OCI-LY7 (cell line): ENCODE measurements around the gene GRID1. TPM values are rescaled to one million over a fixed set of nuclear protein-coding genes. Genes with fewer than 3 reads are reported as not detected.

Source experiments
- BruUV-seq: library from RNA; stranded (reverse); fragments of 400-500 nt; replicated peaks from 2 replicates; lab custom pipeline; 2021; lab: Mats Ljungman, UMichigan
- CTCF ChIA-PET: fragments of 300-600 bp; sonication (Branson Sonifier 250); formaldehyde crosslinking; loops from one replicate; lab custom pipeline; 2022; ENCODE audit warnings: antibody characterized with exemption; ENCODE audit not compliant: unreplicated experiment; lab: Charles Lee
- POLR2A ChIA-PET: fragments of 300-600 bp; sonication (Branson Sonifier 250); formaldehyde crosslinking; loops from one replicate; lab custom pipeline; 2022; ENCODE audit warnings: antibody characterized with exemption; lab: Charles Lee
- DNase-seq: peaks from one replicate; pipeline ENCODE4 v3.0.0-alpha.2; 2015; ENCODE audit warnings: low spot score
- H2AFZ ChIP-seq: fragments of 200-600 bp; sonication (generic), shearing (Covaris generic); 2 replicates; pipeline ENCODE4 v1.6.1; 2014; ENCODE audit warnings: mild to moderate bottlenecking, antibody characterized with exemption, low read length, moderate library complexity
- H3K27ac ChIP-seq: fragments of 200-600 bp; sonication (generic); 2 replicates; pipeline ENCODE4 v1.5.1; 2014; ENCODE audit warnings: mixed run types, low read depth, mild to moderate bottlenecking, moderate library complexity, low read length, inconsistent platforms; ENCODE audit not compliant: poor library complexity, severe bottlenecking
- H3K36me3 ChIP-seq: fragments of 200-600 bp; sonication (generic); 2 replicates; pipeline ENCODE4 v1.6.1; 2014; ENCODE audit warnings: mild to moderate bottlenecking, antibody characterized with exemption, low read length, moderate library complexity, mixed read lengths; ENCODE audit not compliant: insufficient read depth
- H3K4me1 ChIP-seq: fragments of 200-600 bp; sonication (generic); 2 replicates; pipeline ENCODE4 v1.5.1; 2014; ENCODE audit warnings: mild to moderate bottlenecking, low read length; ENCODE audit not compliant: insufficient read depth, poor library complexity, severe bottlenecking
- H3K4me2 ChIP-seq: fragments of 200-600 bp; sonication (generic); 2 replicates; pipeline ENCODE4 v1.6.1; 2014; ENCODE audit warnings: mild to moderate bottlenecking, low read length
- H3K4me3 ChIP-seq: fragments of 200-600 bp; sonication (generic); 2 replicates; pipeline ENCODE4 v1.5.1; 2014; ENCODE audit warnings: mild to moderate bottlenecking, low read depth, low read length; ENCODE audit not compliant: poor library complexity, severe bottlenecking
- H3K79me2 ChIP-seq: fragments of 200-600 bp; sonication (generic); 2 replicates; pipeline ENCODE4 v1.6.1; 2016; ENCODE audit warnings: low read depth, mild to moderate bottlenecking, low read length, moderate library complexity, mixed read lengths; ENCODE audit not compliant: insufficient read depth
- H3K9me2 ChIP-seq: fragments of 200-600 bp; sonication (generic); 2 replicates; pipeline ENCODE4 v1.6.1; 2016; ENCODE audit warnings: mild to moderate bottlenecking, low read length, mixed read lengths; ENCODE audit not compliant: insufficient read depth
- H3K9me3 ChIP-seq: fragments of 200-600 bp; sonication (generic); 2 replicates; pipeline ENCODE4 v1.6.1; 2014; ENCODE audit warnings: mild to moderate bottlenecking, mixed run types, low read length, mixed read lengths
- H4K20me1 ChIP-seq: fragments of 200-600 bp; sonication (generic); 2 replicates; pipeline ENCODE4 v1.6.1; 2014; ENCODE audit warnings: mild to moderate bottlenecking, antibody characterized with exemption, low read length, moderate library complexity, mixed read lengths; ENCODE audit not compliant: insufficient read depth
- EZH2phosphoT487 ChIP-seq: fragments of 200-600 bp; sonication (generic); IDR thresholded peaks from 2 replicates; pipeline ENCODE4 v1.6.1; 2018; ENCODE audit warnings: low read depth, borderline replicate concordance, mild to moderate bottlenecking, mixed run types, antibody characterized with exemption, low read length, moderate library complexity, mixed read lengths
- intact Hi-C: fragments of 100-400 bp; cut with micrococcal nuclease; formaldehyde crosslinking; loops from one replicate; pipeline ENCODE4 v1.10.0; 2022; ENCODE audit not compliant: unreplicated experiment
- total RNA-seq, 2 experiments: library from RNA; depleted of rRNA in 1 of 2; stranded (reverse); fragments of >200 nt in 1 of 2; shearing (Covaris generic) in 1 of 2; gene quantifications; 2 replicates each; pipeline ENCODE4 v1.2.3, GENCODE V29; 2014 to 2022
- TF ChIP-seq, protein P1 (sequence below): fragments of 200-600 bp; sonication (generic); conservative IDR thresholded peaks from 2 replicates; pipeline ENCODE4 v1.5.1; 2014; ENCODE audit warnings: mild to moderate bottlenecking, antibody characterized with exemption, low read length, moderate library complexity, mixed read lengths

Gene GRID1
- total RNA-seq, 2 experiments from 2014 or later = 1.6 to 3.7 TPM

DNA sequence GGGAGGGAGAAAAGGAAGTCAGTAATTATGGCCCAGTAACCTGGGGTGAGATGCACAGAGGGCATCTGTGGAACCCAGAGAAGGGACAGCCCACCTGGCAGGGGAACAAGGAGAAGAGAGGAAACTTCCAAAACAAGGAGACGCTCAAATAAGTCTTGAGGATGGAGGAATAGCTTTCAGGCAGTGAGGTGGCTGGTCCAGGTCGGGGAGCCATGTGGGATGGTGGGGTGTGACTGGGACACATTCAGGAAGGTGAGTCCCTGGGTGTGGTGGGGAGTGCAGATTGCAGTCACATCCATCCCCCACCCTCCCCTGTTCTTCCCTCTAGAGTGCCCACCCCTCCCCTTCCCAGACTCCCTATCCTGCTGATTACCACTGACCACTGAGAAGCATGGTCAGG lies 175.4 kb downstream of the GRID1 start:
- Histone ChIP-seq H3K4me1 (no peaks in the 10 kb centered on the region), H3K4me2 (no peak overlapping the region), H4K20me1 (no peaks in the 10 kb centered on the region), H3K9me2 (no peaks in the 10 kb centered on the region), H3K27ac (no peak overlapping the region), H2AFZ (no peak overlapping the region), H3K79me2 (no peaks in the 10 kb centered on the region), H3K4me3 (no peak overlapping the region), H3K36me3 (no peaks in the 10 kb centered on the region), H3K9me3 (no peaks in the 10 kb centered on the region)
- intact Hi-C loops = no loop called here
- ChIA-PET CTCF (no interaction called here), POLR2A (no interaction called here)
- no peak for TF ChIP-seq EZH2phosphoT487
- TF ChIP-seq, protein P1, sequence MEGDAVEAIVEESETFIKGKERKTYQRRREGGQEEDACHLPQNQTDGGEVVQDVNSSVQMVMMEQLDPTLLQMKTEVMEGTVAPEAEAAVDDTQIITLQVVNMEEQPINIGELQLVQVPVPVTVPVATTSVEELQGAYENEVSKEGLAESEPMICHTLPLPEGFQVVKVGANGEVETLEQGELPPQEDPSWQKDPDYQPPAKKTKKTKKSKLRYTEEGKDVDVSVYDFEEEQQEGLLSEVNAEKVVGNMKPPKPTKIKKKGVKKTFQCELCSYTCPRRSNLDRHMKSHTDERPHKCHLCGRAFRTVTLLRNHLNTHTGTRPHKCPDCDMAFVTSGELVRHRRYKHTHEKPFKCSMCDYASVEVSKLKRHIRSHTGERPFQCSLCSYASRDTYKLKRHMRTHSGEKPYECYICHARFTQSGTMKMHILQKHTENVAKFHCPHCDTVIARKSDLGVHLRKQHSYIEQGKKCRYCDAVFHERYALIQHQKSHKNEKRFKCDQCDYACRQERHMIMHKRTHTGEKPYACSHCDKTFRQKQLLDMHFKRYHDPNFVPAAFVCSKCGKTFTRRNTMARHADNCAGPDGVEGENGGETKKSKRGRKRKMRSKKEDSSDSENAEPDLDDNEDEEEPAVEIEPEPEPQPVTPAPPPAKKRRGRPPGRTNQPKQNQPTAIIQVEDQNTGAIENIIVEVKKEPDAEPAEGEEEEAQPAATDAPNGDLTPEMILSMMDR = no peak
- no peak for DNase-seq
- no TSS peak for BruUV-seq

DNA sequence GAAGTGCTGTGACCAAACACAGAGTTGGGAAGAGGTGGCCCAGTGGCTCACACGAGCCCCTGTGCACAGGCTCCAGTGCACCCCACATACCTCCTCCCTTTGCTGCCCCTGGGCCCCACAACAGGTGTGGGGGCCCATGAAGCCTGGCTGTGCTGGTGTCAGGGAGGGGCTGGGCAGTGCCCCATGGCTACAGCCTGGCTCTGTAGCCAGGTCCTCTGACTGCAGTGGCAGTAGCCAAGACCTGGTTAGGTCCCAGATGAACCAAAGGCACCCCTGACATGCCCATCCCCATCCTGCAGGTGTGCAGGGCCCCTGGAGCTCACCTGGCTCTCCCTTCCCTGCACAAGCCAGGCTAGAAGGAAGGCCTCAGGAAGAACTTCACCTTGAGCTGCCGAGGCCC lies 176.3 kb downstream of the GRID1 start:
- Histone ChIP-seq H3K9me3 (no peaks in the 10 kb centered on the region), H3K79me2 (no peaks in the 10 kb centered on the region), H3K4me1 (no peaks in the 10 kb centered on the region), H3K9me2 (no peaks in the 10 kb centered on the region), H2AFZ (no peak overlapping the region), H3K4me2 (no peak overlapping the region), H3K27ac (no peak overlapping the region), H3K4me3 (no peak overlapping the region), H3K36me3 (no peaks in the 10 kb centered on the region), H4K20me1 (no peaks in the 10 kb centered on the region)
- DNase-seq = no peak
- TF ChIP-seq EZH2phosphoT487 = no peak
- TF ChIP-seq, protein P1 = no peak
- BruUV-seq = no TSS peak
- intact Hi-C loops = no loop called here
- POLR2A ChIA-PET = no interaction called here
- CTCF ChIA-PET = no interaction called here

DNA sequence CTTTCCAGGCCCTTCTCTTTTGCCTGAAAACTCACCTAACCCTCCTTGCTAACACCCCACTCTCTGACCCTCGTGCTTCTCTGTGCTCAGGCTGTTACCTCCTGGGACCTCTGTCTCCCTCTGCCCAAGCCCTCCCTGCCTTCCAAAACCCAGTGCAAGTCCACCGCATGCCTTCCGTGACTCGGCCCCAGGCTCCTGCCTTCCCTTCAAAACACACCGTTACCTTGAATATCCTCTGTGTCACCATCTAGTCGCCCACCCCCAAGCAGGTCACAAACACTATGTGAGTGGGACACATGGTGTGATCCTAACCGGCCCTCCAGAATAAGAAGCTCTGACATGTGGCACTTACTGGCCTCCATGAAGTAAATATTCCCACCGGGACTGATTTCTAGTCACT lies 176.7 kb downstream of the GRID1 start:
- no TSS peak for BruUV-seq
- DNase-seq = no peak
- Histone ChIP-seq H2AFZ (no peak overlapping the region), H3K9me2 (no peaks in the 10 kb centered on the region), H3K36me3 (no peaks in the 10 kb centered on the region), H3K9me3 (no peaks in the 10 kb centered on the region), H3K4me3 (no peak overlapping the region), H3K4me1 (no peaks in the 10 kb centered on the region), H3K27ac (no peak overlapping the region), H3K4me2 (no peak overlapping the region), H4K20me1 (no peaks in the 10 kb centered on the region), H3K79me2 (no peaks in the 10 kb centered on the region)
- intact Hi-C loops = no loop called here
- no peak for TF ChIP-seq EZH2phosphoT487
- TF ChIP-seq, protein P1 = no peak
- POLR2A ChIA-PET = no interaction called here
- CTCF ChIA-PET = no interaction called here
